ENCODE results near the gene PHYH. TPM values are rescaled to one million over a fixed set of nuclear protein-coding genes. Genes with fewer than 3 reads are reported as not detected.
"Not testable (repeated sequence)": the region's sequence is repeated elsewhere in the genome, so short reads cannot be mapped to it uniquely, and the experiment has no call there.

PHYH gene
- total RNA-seq, 2 donors from 2014 or later: 44.6 to 89.1 TPM

GRCh38 chr10:13276749-13277365 is 23.0 kb downstream of the PHYH start:
- Histone ChIP-seq H3K9me3 (no peaks in the 10 kb centered on the region), H3K27ac (no peak overlapping the region), H3K36me3 (peaks cover 41% of the 10 kb centered on the region), H3K4me1 (peaks cover 0 to 10% of the 10 kb centered on the region in 2 donors), H3K27me3 (no peaks in the 10 kb centered on the region), H3K4me3 (no peak overlapping the region)
- DNase-seq (ENCODE audit: low spot score): no peak
- no peak for TF ChIP-seq CTCF (IDR thresholded peaks at IDR 0.05)

- not testable (repeated sequence) for DNase-seq (ENCODE audit: low spot score)
- H3K36me3 ChIP-seq: peaks cover 34% of the 10 kb centered on the region
Observed at GRCh38 chr10:13276146-13276545, 23.7 kb downstream of the PHYH start.

GRCh38 chr10:13272164-13272571 is 27.7 kb downstream of the PHYH start:
- no peak overlapping the region for H3K4me3 ChIP-seq
- no peaks in the 10 kb centered on the region for H3K36me3 ChIP-seq
- no peak for TF ChIP-seq CTCF (IDR thresholded peaks at IDR 0.05)
- H3K27ac ChIP-seq: peak overlapping the region in 1 of 2 donors; percentile 29
- H3K9me3 ChIP-seq: no peaks in the 10 kb centered on the region
- peaks cover 0 to 14% of the 10 kb centered on the region in 2 donors for H3K4me1 ChIP-seq
- no peaks in the 10 kb centered on the region for H3K27me3 ChIP-seq
- DNase-seq (ENCODE audit: low spot score): peak; percentile 64

More at GRCh38 chr10:13276146-13276545, 23.7 kb downstream of the PHYH start:
- not testable (repeated sequence) for H3K4me3 ChIP-seq, H3K9me3 ChIP-seq, H3K27me3 ChIP-seq, H3K27ac ChIP-seq
- H3K4me1 ChIP-seq: peaks cover 0 to 14% of the 10 kb centered on the region in 2 donors

- Histone ChIP-seq H3K9me3 (no peaks in the 10 kb centered on the region), H3K27ac (peak overlapping the region in 1 of 2 donors; percentile 29), H3K4me1 (peaks cover 0 to 14% of the 10 kb centered on the region in 2 donors), H3K4me3 (no peak overlapping the region), H3K36me3 (no peaks in the 10 kb centered on the region), H3K27me3 (no peaks in the 10 kb centered on the region)
- TF ChIP-seq CTCF (IDR thresholded peaks at IDR 0.05): peak; percentile 17 to 42
- DNase-seq (ENCODE audit: low spot score): no peak
Observed at GRCh38 chr10:13271552-13272163, 28.2 kb downstream of the PHYH start.

GRCh38 chr10:13270877-13271551 is 28.9 kb downstream of the PHYH start:
- Histone ChIP-seq H3K4me1 (peaks cover 0 to 14% of the 10 kb centered on the region in 2 donors), H3K4me3 (no peak overlapping the region), H3K9me3 (no peaks in the 10 kb centered on the region), H3K36me3 (no peaks in the 10 kb centered on the region), H3K27ac (peak overlapping the region in 1 of 2 donors; percentile 29), H3K27me3 (no peaks in the 10 kb centered on the region)
- TF ChIP-seq CTCF (IDR thresholded peaks at IDR 0.05): no peak
- no peak for DNase-seq (ENCODE audit: low spot score)

GRCh38 chr10:13268841-13269240 is 31.0 kb downstream of the PHYH start:
- Histone ChIP-seq H3K4me1 (peaks cover 0 to 14% of the 10 kb centered on the region in 2 donors), H3K4me3 (no peak overlapping the region), H3K9me3 (no peaks in the 10 kb centered on the region), H3K27ac (no peak overlapping the region), H3K36me3 (no peaks in the 10 kb centered on the region), H3K27me3 (no peaks in the 10 kb centered on the region)
- TF ChIP-seq CTCF (IDR thresholded peaks at IDR 0.05): no peak
- no peak for DNase-seq (ENCODE audit: low spot score)
